B cell (primary cell): ENCODE data around the gene HSPA12B.

ENCODE experiments used
- EZH2 ChIP-seq: IDR thresholded peaks from 2 replicates; pipeline ENCODE4 v1.6.1; 2012; ENCODE audit warnings: borderline replicate concordance, low read depth, mild to moderate bottlenecking, moderate library complexity, low read length; ENCODE audit not compliant: insufficient read depth, poor library complexity, severe bottlenecking
- TF ChIP-seq, protein P1 (sequence below): fragments of 200-600 bp; IDR thresholded peaks from one replicate; pipeline ENCODE4 v1.8.0; 2022; ENCODE audit warnings: antibody characterized with exemption, mild to moderate bottlenecking

GRCh38 chr20:3724356-3724755 lies 8.1 kb upstream of the HSPA12B start:
- TF ChIP-seq, protein P1, sequence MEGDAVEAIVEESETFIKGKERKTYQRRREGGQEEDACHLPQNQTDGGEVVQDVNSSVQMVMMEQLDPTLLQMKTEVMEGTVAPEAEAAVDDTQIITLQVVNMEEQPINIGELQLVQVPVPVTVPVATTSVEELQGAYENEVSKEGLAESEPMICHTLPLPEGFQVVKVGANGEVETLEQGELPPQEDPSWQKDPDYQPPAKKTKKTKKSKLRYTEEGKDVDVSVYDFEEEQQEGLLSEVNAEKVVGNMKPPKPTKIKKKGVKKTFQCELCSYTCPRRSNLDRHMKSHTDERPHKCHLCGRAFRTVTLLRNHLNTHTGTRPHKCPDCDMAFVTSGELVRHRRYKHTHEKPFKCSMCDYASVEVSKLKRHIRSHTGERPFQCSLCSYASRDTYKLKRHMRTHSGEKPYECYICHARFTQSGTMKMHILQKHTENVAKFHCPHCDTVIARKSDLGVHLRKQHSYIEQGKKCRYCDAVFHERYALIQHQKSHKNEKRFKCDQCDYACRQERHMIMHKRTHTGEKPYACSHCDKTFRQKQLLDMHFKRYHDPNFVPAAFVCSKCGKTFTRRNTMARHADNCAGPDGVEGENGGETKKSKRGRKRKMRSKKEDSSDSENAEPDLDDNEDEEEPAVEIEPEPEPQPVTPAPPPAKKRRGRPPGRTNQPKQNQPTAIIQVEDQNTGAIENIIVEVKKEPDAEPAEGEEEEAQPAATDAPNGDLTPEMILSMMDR = no peak
- no peak for TF ChIP-seq EZH2
